Measurements from ENCODE around the gene CLEC2B.

- TF ChIP-seq CTCF (conservative IDR thresholded peaks at IDR 0.05) (no peak), ZFX (IDR thresholded peaks at IDR 0.05) (no peak)
These were observed 12.3 kb downstream of the CLEC2B start for GRCh38 chr12:9856894-9857293.

Data from C4-2B (cell line).